GM19328 (cell line): ENCODE data around the gene TAF1A.
A peak's percentile ranks its signal among the peaks of the same experiment; 100 is the strongest.

ENCODE experiments used
- ATAC-seq: cut with Tn5 transposase; IDR thresholded peaks from one replicate; pipeline ENCODE4 v1.9.1; 2021; ENCODE audit warnings: mild to moderate bottlenecking, moderate library complexity; ENCODE audit not compliant: unreplicated experiment

The TAF1A gene

DNA sequence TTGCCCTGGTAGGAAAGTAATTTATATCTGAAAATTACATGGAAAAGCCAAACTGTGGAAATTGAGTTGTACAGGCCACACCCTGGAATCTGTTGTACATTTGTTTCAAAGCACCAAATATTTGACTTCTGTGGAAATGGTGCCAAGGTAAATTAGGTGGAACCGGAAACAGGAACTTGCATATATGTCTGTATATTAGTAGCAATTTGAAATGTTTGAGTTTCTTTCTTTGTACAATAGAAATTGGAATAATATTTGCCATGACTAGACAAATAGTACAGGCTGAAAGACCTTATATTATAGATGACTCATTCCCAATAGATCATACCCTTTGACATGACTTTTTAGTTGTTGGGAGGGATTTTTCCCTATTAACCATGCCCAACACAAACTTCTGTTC is 10.5 kb upstream of the TAF1A start:
- ATAC-seq, result no peak

- no peak for ATAC-seq
Measured at GRCh38 chr1:222596696-222597095, 7.0 kb upstream of the TAF1A start.

- no peak for ATAC-seq
Measured at GRCh38 chr1:222594789-222595188, 5.1 kb upstream of the TAF1A start.

- ATAC-seq, result no peak
Measured at GRCh38 chr1:222592171-222592570, 2.4 kb upstream of the TAF1A start.

DNA sequence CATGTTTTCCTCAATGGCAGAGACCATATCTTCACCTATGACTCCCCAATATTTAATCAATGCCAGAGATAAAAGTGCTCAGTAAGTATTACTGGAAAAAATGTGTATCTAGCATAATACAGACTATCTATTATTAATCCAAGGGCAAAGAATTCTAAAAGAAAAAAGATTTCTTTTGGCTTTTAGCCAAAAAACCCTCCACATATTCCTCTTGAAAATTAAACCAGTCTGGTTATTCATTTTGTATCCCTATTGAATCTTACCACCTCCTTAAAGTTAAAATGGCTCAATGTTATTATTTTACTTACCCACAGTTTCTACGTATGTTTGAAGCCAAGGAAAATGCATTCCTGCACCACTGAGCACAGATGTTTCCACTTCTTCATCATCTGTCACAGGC is 1.6 kb downstream of the TAF1A start:
- no peak for ATAC-seq

DNA sequence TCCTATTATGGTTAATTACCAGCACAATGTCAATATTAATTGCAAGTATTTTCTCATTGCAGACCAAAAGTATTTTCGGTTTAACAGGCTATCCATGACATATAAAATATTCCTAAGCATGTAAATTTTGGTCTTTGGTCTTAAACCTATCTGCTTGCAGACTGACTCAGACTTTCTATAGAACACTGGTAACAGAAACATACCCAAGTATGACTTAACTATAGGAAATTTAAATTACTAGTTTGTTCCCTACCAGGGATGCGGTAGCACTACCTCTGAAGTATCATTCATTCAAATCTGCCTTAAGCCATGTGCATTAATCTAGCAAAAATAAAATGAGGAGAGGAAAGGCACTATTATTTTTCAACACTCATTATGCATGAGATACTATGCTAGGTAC is 2.9 kb downstream of the TAF1A start:
- no peak for ATAC-seq

DNA sequence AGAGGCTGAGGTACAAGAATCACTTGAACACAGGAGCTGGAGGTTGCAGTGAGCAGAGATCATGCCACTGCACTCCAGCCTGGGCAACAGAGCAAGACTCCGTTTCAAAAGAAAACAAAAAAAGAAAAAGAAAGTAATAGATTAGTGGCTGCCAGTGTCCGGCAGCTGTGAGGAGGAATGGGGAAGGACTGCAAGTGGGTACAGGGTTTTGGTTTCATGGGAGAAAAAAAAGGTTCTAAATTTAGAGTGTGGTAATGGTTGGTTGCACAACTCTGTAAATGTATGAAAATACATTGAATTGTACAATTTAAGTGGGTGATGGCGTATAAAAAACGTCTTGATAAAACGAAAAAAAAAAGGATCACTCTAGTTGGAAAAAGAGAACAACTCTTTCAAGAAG is 6.7 kb downstream of the TAF1A start:
- ATAC-seq, result peak; percentile 78

GRCh38 chr1:222582099-222582774 is 7.5 kb downstream of the TAF1A start:
- ATAC-seq, result no peak

- ATAC-seq, result no peak
Measured at GRCh38 chr1:222579316-222579715, 10.4 kb downstream of the TAF1A start.

DNA sequence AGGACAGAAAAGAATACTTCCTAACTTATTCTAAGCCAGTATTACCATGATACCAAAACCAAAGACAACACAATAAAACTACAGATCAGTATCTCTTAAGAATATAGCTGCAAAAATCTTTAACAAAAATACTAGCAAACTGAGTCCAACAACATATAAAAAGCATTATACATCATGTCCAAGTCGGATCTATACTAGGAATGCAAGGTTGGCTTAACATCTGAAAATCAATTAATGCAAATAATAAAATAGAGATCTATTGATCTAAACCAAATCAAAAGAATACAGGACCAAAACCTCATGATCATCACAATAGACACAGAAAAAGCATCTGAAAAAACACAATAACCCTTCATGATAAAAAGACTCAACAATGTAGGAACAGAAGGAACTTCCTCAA is 18.9 kb downstream of the TAF1A start:
- ATAC-seq, result no peak

- no peak for ATAC-seq
Measured at GRCh38 chr1:222561656-222562055, 28.1 kb downstream of the TAF1A start.

DNA sequence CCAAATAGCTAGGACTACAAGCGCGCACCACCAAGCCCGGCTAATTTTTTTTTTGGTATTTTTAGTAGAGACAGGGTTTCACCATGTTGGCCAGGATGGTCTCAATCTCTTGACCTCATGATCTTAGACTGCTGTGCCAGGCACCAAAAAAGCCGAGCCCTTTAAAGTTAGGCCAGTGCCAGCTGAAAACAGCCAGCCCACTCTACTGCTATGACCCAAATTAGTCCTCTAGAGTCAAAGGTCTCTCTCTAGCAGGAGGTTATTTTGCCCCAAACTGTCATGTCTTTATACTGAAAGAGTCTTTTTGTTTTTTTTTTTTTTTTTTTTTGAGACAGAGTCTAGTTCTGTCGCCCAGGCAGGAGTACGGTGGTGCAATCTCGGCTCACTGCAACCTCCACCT is 32.2 kb downstream of the TAF1A start:
- no peak for ATAC-seq

DNA sequence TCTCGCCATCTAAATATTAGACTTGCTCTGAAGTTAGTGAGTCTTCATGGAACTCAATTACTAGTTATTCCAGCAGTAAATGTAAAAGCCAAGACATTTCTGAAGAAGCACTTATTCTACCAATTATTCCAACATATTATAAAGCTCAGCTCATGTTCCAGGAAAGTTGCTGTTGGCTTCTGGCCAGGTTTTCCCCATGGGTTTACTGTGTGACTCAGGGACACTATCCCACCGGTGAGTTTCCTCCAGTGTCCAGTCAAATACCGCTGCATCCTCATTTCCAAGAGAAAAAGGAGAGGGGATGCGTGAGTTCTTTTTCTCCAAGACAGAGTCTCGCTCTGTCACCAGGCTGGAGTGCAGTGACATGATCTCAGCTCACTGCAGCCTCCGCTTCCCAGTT is 32.6 kb downstream of the TAF1A start:
- ATAC-seq, result no peak

- no peak for ATAC-seq
Measured at GRCh38 chr1:222555992-222556615, 33.6 kb downstream of the TAF1A start.

GRCh38 chr1:222554177-222554576 is 35.6 kb downstream of the TAF1A start:
- no peak for ATAC-seq

DNA sequence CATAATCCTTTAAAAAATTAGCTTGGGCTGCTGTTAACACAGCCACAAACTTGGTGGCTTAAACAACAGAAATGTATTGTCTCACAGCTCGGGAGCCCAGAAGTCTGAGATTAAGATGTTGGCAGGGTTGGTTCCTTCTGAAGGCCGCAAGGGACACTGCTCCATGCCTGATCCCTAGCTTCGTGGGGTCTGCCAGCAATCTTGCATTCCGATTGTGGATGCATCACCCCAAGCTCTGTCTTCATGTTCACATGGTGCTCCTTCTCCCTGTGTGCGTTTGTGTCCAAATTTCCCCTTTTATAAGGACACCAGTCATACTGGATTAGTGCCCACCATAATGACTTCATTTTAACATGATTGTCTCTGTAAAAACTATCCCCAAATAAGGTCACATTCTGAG is 36.9 kb downstream of the TAF1A start:
- no peak for ATAC-seq

GRCh38 chr1:222547944-222548671 is 41.6 kb downstream of the TAF1A start, which contains the start of gene HHIPL2:
Gene HHIPL2 (minus strand): TSS chr1:222548104. CDS start chr1:222548044, 60 bp downstream.
- no peak for ATAC-seq

DNA sequence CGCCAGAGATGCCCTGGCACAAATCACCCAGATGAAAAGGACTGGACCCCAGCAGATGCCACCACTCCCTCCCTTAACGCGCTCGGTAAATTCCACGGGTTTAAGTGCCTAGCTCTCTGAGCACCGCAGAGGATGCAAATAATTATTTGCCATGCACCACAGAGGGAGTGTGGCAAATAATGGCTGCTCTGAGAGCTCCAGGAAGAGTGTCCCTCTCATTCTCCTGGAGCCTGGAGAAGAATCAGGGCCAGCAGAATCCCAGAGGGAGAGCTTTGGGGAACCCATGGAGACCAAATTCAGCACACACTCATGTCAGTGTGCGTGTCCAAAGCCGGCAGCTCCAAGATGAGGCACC is 42.5 kb downstream of the TAF1A start:
- no peak for ATAC-seq

DNA sequence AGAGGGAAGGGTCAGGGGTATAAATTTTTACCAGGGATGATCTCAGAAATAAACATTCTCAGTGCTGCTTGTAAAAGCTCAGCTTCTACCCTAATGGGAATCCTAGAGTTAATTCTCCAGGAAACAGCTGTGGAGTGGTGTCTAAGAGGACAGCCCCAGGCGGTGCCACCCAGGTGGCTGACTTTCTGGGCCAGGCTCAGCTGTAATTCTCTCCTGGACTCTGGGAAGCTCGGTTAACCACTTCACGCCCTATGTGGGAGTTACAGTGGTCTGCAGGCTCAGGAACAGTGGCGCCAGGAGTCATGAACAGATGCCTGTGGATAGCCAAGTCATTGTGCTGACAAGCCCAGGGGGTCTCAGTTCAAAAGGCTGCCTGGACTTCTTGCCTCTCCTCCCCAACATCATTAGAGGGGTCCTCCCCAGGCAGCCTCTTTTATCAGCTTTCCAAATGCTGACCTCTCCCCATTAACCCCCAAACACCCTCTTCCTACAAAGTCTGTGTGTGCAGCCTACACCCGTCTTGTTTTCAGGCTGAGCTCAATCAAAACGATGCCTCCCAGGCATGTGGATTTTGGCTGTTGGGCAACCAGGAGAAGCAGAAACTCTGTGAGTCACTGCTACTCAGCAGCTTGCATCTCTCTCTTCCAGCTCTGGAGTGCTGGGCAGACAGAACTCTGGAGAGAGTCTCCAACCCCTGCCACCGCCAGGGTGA is 43.0 kb downstream of the TAF1A start:
- no peak for ATAC-seq

GRCh38 chr1:222546091-222546490 is 43.6 kb downstream of the TAF1A start:
- no peak for ATAC-seq

DNA sequence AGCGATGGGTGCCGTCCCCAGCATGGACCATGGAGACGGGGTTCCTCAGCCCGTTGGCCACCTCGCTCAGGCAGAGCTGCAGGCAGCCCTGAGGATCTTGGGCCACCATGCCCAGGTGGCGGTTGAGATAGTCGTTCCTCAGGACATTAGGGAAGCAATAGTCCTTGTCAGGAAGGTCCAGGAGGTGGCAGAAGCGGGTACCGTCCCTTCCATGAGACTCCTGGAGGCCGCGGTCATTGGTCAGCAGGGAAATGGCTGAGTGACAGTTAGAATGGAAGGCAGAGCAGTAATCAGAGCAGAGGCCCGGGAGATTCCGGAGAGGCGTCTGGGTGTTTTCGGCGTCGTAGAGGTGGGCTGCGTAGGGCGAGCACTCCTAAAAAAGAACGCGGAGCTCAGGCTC is 45.9 kb downstream of the TAF1A start:
- ATAC-seq, result no peak

DNA sequence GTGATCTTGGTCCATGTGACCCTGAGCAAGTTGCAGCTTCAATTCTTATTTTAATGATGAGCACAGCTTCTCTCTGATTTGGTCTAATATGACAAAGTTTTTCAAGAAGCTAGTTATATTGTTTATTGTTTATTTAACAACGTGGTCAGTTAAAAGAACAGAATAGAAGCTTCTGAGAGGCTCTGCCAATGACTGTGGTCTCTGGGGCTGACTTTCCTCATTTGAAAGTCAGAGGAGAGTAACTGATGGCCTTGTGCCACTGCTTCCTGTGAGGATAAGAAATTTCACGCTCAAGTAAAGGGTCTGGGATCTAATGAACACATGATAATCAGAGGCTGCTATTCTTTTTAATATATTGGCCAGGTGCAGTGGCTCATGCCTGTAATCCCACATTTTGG is 49.1 kb downstream of the TAF1A start:
- ATAC-seq, result no peak
